ENCODE data around the gene DLG5. TPM values are rescaled to one million over a fixed set of nuclear protein-coding genes. Genes with fewer than 3 reads are reported as not detected.

The DLG5 gene
- polyA plus RNA-seq, 2 of the 4 experiments (the other 2 are of a cell fraction) = 17.0 to 30.9 TPM

- TF ChIP-seq EP300 (IDR thresholded peaks at IDR 0.05) = no peak
- no peak for TF ChIP-seq MAZ (IDR thresholded peaks at IDR 0.05; ENCODE audit: borderline replicate concordance, low read depth, low read length)
- no peak for TF ChIP-seq EHMT2 (IDR thresholded peaks at IDR 0.05; ENCODE audit: low read depth)
- no peak for TF ChIP-seq JUNB (IDR thresholded peaks at IDR 0.05)
- no peak for TF ChIP-seq CEBPB (IDR thresholded peaks at IDR 0.05)
- TF ChIP-seq HES2 (IDR thresholded peaks at IDR 0.05) = no peak
- no peak for TF ChIP-seq BHLHE40 (IDR thresholded peaks at IDR 0.05; ENCODE audit: low read depth, low read length)
- TF ChIP-seq NR3C1 (IDR thresholded peaks at IDR 0.05) = no peak
- no peak for TF ChIP-seq RARB (CRISPR knock-in tag; IDR thresholded peaks at IDR 0.05)
- TF ChIP-seq, protein P1, sequence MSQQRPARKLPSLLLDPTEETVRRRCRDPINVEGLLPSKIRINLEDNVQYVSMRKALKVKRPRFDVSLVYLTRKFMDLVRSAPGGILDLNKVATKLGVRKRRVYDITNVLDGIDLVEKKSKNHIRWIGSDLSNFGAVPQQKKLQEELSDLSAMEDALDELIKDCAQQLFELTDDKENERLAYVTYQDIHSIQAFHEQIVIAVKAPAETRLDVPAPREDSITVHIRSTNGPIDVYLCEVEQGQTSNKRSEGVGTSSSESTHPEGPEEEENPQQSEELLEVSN (IDR thresholded peaks at IDR 0.05; ENCODE audit: borderline replicate concordance, low read depth) = no peak
- no peak for TF ChIP-seq CBX8 (IDR thresholded peaks at IDR 0.05)
- TF ChIP-seq FOXS1 (CRISPR knock-in tag; IDR thresholded peaks at IDR 0.05) = no peak
- no peak for TF ChIP-seq REST (IDR thresholded peaks at IDR 0.05)
- no peak for TF ChIP-seq FOSB (CRISPR knock-in tag; IDR thresholded peaks at IDR 0.05)
- TF ChIP-seq TP53 (CRISPR knock-in tag; IDR thresholded peaks at IDR 0.05) = no peak
- TF ChIP-seq CBX2 (IDR thresholded peaks at IDR 0.05; ENCODE audit: borderline replicate concordance, low read depth) = no peak
- H3K4me3 ChIP-seq = no peak overlapping the region
- FAIRE-seq = no peak
- no peak for ATAC-seq
- no peaks in the 10 kb centered on the region for H3K4me1 ChIP-seq
- WGBS (ENCODE audit: missing lambda C conversion rate) = 83% methylated on average over 12 of the region's 12 CpGs
- ChIA-PET POLR2A (no interaction called here), CTCF (no interaction called here)
- H3K9me3 ChIP-seq = no peaks in the 10 kb centered on the region
- DNase-seq (ENCODE audit: low read depth in 1 of 2, low spot score in 1 of 2) = no peak
- H3K4me2 ChIP-seq = no peak overlapping the region
- H3K27ac ChIP-seq = no peak overlapping the region
These were observed 134.4 kb downstream of the DLG5 start for GRCh38 chr10:77792155-77792554.

- no peak overlapping the region for H3K27ac ChIP-seq
- no peaks in the 10 kb centered on the region for H3K9me3 ChIP-seq
- H3K4me1 ChIP-seq = no peaks in the 10 kb centered on the region
- no peak overlapping the region for H3K4me2 ChIP-seq
- ATAC-seq (no peak), DNase-seq (ENCODE audit: low read depth in 1 of 2, low spot score in 1 of 2) (no peak), FAIRE-seq (no peak)
- no peak overlapping the region for H3K4me3 ChIP-seq
- POLR2A ChIA-PET = no interaction called here
- TF ChIP-seq CBX2 (IDR thresholded peaks at IDR 0.05; ENCODE audit: borderline replicate concordance, low read depth) (no peak), RAD21 (conservative IDR thresholded peaks at IDR 0.05 in 1 of 2, IDR thresholded peaks at IDR 0.05 in 1 of 2) (no peak), KDM1A (IDR thresholded peaks at IDR 0.05; ENCODE audit: low read depth) (no peak), KDM5A (IDR thresholded peaks at IDR 0.05) (no peak), TFCP2L1 (CRISPR knock-in tag; IDR thresholded peaks at IDR 0.05) (no peak), EHMT2 (IDR thresholded peaks at IDR 0.05; ENCODE audit: low read depth) (no peak), TP53 (CRISPR knock-in tag; IDR thresholded peaks at IDR 0.05) (no peak), POLR2AphosphoS2 (conservative IDR thresholded peaks at IDR 0.05; ENCODE audit: low read length) (no peak), NPAS2 (CRISPR knock-in tag; IDR thresholded peaks at IDR 0.05; ENCODE audit: borderline replicate concordance) (no peak), HEYL (CRISPR knock-in tag; IDR thresholded peaks at IDR 0.05) (no peak), PBX3 (IDR thresholded peaks at IDR 0.05) (no peak), HOXA7 (CRISPR knock-in tag; IDR thresholded peaks at IDR 0.05) (no peak), CBX8 (IDR thresholded peaks at IDR 0.05) (no peak), GATA3 (IDR thresholded peaks at IDR 0.05; ENCODE audit: borderline replicate concordance) (no peak), EHF (CRISPR knock-in tag; IDR thresholded peaks at IDR 0.05) (no peak), HOXB5 (CRISPR knock-in tag; IDR thresholded peaks at IDR 0.05) (no peak), EP300 (IDR thresholded peaks at IDR 0.05) (no peak)
- TF ChIP-seq, protein P2, sequence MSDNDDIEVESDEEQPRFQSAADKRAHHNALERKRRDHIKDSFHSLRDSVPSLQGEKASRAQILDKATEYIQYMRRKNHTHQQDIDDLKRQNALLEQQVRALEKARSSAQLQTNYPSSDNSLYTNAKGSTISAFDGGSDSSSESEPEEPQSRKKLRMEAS (IDR thresholded peaks at IDR 0.05) = no peak
- TF ChIP-seq, protein P3, sequence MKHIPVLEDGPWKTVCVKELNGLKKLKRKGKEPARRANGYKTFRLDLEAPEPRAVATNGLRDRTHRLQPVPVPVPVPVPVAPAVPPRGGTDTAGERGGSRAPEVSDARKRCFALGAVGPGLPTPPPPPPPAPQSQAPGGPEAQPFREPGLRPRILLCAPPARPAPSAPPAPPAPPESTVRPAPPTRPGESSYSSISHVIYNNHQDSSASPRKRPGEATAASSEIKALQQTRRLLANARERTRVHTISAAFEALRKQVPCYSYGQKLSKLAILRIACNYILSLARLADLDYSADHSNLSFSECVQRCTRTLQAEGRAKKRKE (CRISPR knock-in tag; IDR thresholded peaks at IDR 0.05; ENCODE audit: low read depth) = no peak
- CTCF ChIA-PET = interaction anchor here (0.9 to 1.2 kb wide), 2 partner anchors 12 to 80 kb away, joined by 3 to 4 read pairs; no protein-coding TSS in a partner anchor
- WGBS (ENCODE audit: missing lambda C conversion rate) = 85% methylated on average over 7 of the region's 7 CpGs
These were observed 135.0 kb downstream of the DLG5 start for GRCh38 chr10:77791506-77791905.

Measured in A549 (cell line).